Testis (tissue), 2 donors: ENCODE results near the gene CCDC18.

Source experiments
- POLR2A ChIP-seq: fragments of 450-650 bp; IDR thresholded peaks from one replicate; pipeline ENCODE4 v1.6.1; 2017; ENCODE audit warnings: antibody characterized with exemption, mild to moderate bottlenecking, moderate library complexity
- TF ChIP-seq, protein P1 (sequence below), 3 experiments: fragments of 450-650 bp in 2 of 3; fragments of 200-600 bp in 1 of 3; sonication (generic) in 1 of 3; IDR thresholded peaks; one replicate each; pipeline ENCODE4 v1.5.1; 2016 to 2019; ENCODE audit warnings: antibody characterized with exemption in 3 of 3, mild to moderate bottlenecking in 2 of 3, moderate library complexity in 1 of 3

DNA sequence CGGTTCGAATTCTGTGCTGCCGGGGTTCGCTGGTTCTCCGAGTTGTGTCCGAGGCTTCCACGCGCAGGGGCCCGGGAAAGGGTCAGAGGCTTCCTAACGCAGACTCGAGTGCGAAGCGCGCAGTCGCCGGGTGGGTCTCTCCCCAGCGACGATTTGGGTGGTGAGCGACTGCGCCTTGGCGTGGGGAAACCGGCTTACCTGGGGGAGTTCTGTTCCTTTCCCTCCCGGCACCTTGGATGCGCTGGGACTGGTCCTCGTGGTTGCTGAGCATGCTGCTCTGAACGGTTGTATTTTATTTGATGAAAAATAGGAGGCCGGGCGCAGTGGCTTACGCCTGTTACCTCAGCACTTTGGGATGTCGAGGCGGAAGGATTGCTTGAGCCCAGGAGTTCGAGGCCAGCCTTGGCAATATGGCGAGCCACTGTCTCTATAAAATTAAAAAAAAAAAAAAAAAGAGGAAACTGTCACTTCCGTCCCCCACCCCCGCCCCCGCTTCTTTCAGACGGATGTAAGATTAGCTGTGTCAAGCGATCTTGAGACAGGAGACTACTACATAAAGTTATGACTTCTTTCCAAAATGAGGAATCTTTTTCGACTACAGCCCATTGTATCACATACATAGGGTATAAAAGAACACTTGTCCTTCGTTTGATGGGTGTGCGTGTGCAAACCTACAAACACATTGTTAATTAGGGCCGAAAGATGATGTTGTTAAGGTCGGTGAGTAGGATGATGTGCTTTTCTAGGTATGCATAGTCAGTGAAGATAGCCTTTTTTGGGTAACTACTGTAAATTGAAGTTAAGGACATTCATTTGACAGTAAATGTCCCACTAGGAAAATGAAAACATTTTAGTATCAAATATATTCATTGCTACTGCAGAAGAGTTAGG is at the start of gene CCDC18:
- TF ChIP-seq, protein P1, sequence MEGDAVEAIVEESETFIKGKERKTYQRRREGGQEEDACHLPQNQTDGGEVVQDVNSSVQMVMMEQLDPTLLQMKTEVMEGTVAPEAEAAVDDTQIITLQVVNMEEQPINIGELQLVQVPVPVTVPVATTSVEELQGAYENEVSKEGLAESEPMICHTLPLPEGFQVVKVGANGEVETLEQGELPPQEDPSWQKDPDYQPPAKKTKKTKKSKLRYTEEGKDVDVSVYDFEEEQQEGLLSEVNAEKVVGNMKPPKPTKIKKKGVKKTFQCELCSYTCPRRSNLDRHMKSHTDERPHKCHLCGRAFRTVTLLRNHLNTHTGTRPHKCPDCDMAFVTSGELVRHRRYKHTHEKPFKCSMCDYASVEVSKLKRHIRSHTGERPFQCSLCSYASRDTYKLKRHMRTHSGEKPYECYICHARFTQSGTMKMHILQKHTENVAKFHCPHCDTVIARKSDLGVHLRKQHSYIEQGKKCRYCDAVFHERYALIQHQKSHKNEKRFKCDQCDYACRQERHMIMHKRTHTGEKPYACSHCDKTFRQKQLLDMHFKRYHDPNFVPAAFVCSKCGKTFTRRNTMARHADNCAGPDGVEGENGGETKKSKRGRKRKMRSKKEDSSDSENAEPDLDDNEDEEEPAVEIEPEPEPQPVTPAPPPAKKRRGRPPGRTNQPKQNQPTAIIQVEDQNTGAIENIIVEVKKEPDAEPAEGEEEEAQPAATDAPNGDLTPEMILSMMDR (IDR thresholded peaks at IDR 0.05): no peak
- TF ChIP-seq POLR2A: no peak
